HEK293T (cell line): ENCODE measurements around the gene PI4K2A.

Experiments
- CTCF ChIA-PET: fragments of 350-600 bp; formaldehyde crosslinking; extraction: SDS; loops from one replicate; lab custom pipeline; 2021; ENCODE audit warnings: antibody characterized with exemption, inconsistent platforms; lab: Yijun Ruan, JAX
- POLR2A ChIA-PET: fragments of 350-600 bp; formaldehyde crosslinking; extraction: SDS; loops from one replicate; lab custom pipeline; 2020; ENCODE audit warnings: antibody characterized with exemption, inconsistent platforms; lab: Yijun Ruan, JAX
- DNase-seq: peaks from one replicate; pipeline ENCODE4 v3.0.0; 2012; ENCODE audit warnings: mixed read lengths; ENCODE audit errors: extremely low spot score
- ARNT ChIP-seq: fragments of 450-650 bp; IDR thresholded peaks from 2 replicates; pipeline ENCODE4 v1.6.1; 2017; ENCODE audit warnings: mild to moderate bottlenecking
- BHLHE40 ChIP-seq: fragments of 450-650 bp; IDR thresholded peaks from 2 replicates; pipeline ENCODE4 v1.6.1; 2016; ENCODE audit warnings: mild to moderate bottlenecking, moderate library complexity, borderline replicate concordance
- CTBP1 ChIP-seq: fragments of 450-650 bp; IDR thresholded peaks from 2 replicates; pipeline ENCODE4 v1.6.1; 2016; ENCODE audit warnings: borderline replicate concordance
- ELF4 ChIP-seq: fragments of 450-650 bp; IDR thresholded peaks from 2 replicates; pipeline ENCODE4 v1.6.1; 2017; ENCODE audit warnings: antibody characterized with exemption
- FOXA1 ChIP-seq: fragments of 450-650 bp; IDR thresholded peaks from 2 replicates; pipeline ENCODE4 v1.6.1; 2016; ENCODE audit warnings: mild to moderate bottlenecking
- FOXK2 ChIP-seq: fragments of 450-650 bp; IDR thresholded peaks from 2 replicates; pipeline ENCODE4 v1.6.1; 2016; ENCODE audit warnings: mild to moderate bottlenecking
- FOXM1 ChIP-seq: fragments of 450-650 bp; IDR thresholded peaks from 2 replicates; pipeline ENCODE4 v1.6.1; 2017; ENCODE audit warnings: mild to moderate bottlenecking, borderline replicate concordance
- HDGF ChIP-seq: fragments of 450-650 bp; IDR thresholded peaks from 2 replicates; pipeline ENCODE4 v1.6.1; 2017; ENCODE audit warnings: antibody characterized with exemption, borderline replicate concordance
- L3MBTL2 ChIP-seq: fragments of 450-650 bp; conservative IDR thresholded peaks from 2 replicates; pipeline ENCODE4 v1.6.1; 2016; ENCODE audit warnings: mild to moderate bottlenecking
- LEF1 ChIP-seq: fragments of 450-650 bp; IDR thresholded peaks from 2 replicates; pipeline ENCODE4 v1.6.1; 2017; ENCODE audit warnings: mild to moderate bottlenecking, borderline replicate concordance
- NFRKB ChIP-seq: fragments of 450-650 bp; IDR thresholded peaks from 2 replicates; pipeline ENCODE4 v1.6.1; 2016; ENCODE audit warnings: mild to moderate bottlenecking, moderate library complexity
- PKNOX1 ChIP-seq: fragments of 450-650 bp; IDR thresholded peaks from 2 replicates; pipeline ENCODE4 v1.6.1; 2016
- SP1 ChIP-seq: fragments of 450-650 bp; IDR thresholded peaks from 2 replicates; pipeline ENCODE4 v1.6.1; 2017
- SUZ12 ChIP-seq: fragments of 450-650 bp; IDR thresholded peaks from 2 replicates; pipeline ENCODE4 v1.6.1; 2016; ENCODE audit warnings: mild to moderate bottlenecking
- TARDBP ChIP-seq: fragments of 450-650 bp; IDR thresholded peaks from 2 replicates; pipeline ENCODE4 v1.6.1; 2016
- ZNF384 ChIP-seq: fragments of 450-650 bp; IDR thresholded peaks from 2 replicates; pipeline ENCODE4 v1.6.1; 2016

The PI4K2A gene

GRCh38 chr10:97685395-97685958 lies 45.0 kb downstream of the PI4K2A start:
- TF ChIP-seq ARNT (no peak), NFRKB (no peak), BHLHE40 (no peak), FOXK2 (no peak), SP1 (no peak), FOXA1 (no peak), CTBP1 (no peak), HDGF (no peak)
- CTCF ChIA-PET = interaction anchor here (0.9 to 4.2 kb wide), 4 partner anchors 8 to 1753 kb away, joined by 3 to 37 read pairs (median 6); no protein-coding TSS in a partner anchor
- POLR2A ChIA-PET = interaction anchor here (4.5 kb wide), 1 partner anchor 28 kb away, joined by 42 read pairs; the partner anchor contains the start of gene MARVELD1
- peak; percentile 71 for DNase-seq

- no peak for DNase-seq
- CTCF ChIA-PET = interaction anchor here (0.6 to 4.2 kb wide), 10 partner anchors 9 to 1753 kb away, joined by 3 to 37 read pairs (median 3); partner anchors contain the start of gene ANKRD2
- POLR2A ChIA-PET = interaction anchor here (0.7 to 4.5 kb wide), 16 partner anchors 9 to 50 kb away, joined by 3 to 42 read pairs (median 8); partner anchors contain the start of genes MARVELD1, PI4K2A and ZFYVE27
- TF ChIP-seq L3MBTL2 (peak; percentile 38; the same call in 1 of the 2 replicates), FOXA1 (no peak)
Measured at GRCh38 chr10:97686301-97686961, 46.0 kb downstream of the PI4K2A start.

GRCh38 chr10:97686962-97687784 lies 46.7 kb downstream of the PI4K2A start, which contains the start of gene AVPI1:
Gene AVPI1, minus strand, starts transcription at chr10:97687241. Its CDS starts 7,336 bp downstream, at chr10:97679905.
- POLR2A ChIA-PET = interaction anchor here (0.7 to 4.5 kb wide), 19 partner anchors 9 to 75 kb away, joined by 3 to 42 read pairs (median 6); partner anchors contain the start of genes MARVELD1, PI4K2A and ZFYVE27
- CTCF ChIA-PET = interaction anchor here (0.6 to 4.2 kb wide), 11 partner anchors 9 to 354 kb away, joined by 3 to 37 read pairs (median 4); partner anchors contain the start of gene ANKRD2
- DNase-seq = peak; percentile 99
- TF ChIP-seq ELF4 (no peak), PKNOX1 (peak; percentile 97), FOXA1 (no peak), BHLHE40 (no peak), L3MBTL2 (peak; percentile 92), NFRKB (no peak), LEF1 (no peak), HDGF (no peak), ZNF384 (no peak), TARDBP (no peak), FOXK2 (no peak), CTBP1 (no peak), SP1 (peak; percentile 94), ARNT (no peak)

GRCh38 chr10:97687785-97688781 lies 47.6 kb downstream of the PI4K2A start:
- TF ChIP-seq CTBP1 = no peak
- TF ChIP-seq TARDBP = no peak
- TF ChIP-seq ARNT = no peak
- no peak for TF ChIP-seq SUZ12
- no peak for TF ChIP-seq FOXM1
- TF ChIP-seq PKNOX1 = no peak
- no peak for TF ChIP-seq BHLHE40
- TF ChIP-seq L3MBTL2 = no peak
- TF ChIP-seq NFRKB = no peak
- no peak for TF ChIP-seq FOXA1
- TF ChIP-seq SP1 = no peak
- TF ChIP-seq ZNF384 = no peak
- no peak for TF ChIP-seq ELF4
- no peak for TF ChIP-seq LEF1
- TF ChIP-seq FOXK2 = no peak
- TF ChIP-seq HDGF = no peak
- ChIA-PET CTCF (interaction anchor here (0.6 to 4.2 kb wide), 5 partner anchors 11 to 47 kb away, joined by 3 to 37 read pairs (median 4); no protein-coding TSS in a partner anchor), POLR2A (interaction anchor here (0.7 to 4.5 kb wide), 16 partner anchors 9 to 76 kb away, joined by 3 to 42 read pairs (median 7); partner anchors contain the start of genes MARVELD1 and ZFYVE27)

GRCh38 chr10:97689559-97690020 lies 49.1 kb downstream of the PI4K2A start:
- ChIA-PET CTCF (interaction anchor here (1.2 to 4.2 kb wide), 2 partner anchors 13 to 19 kb away, joined by 3 to 37 read pairs; no protein-coding TSS in a partner anchor), POLR2A (no interaction called here)
- TF ChIP-seq BHLHE40 (no peak), SP1 (no peak), NFRKB (no peak), ZNF384 (no peak), TARDBP (no peak), FOXA1 (no peak), CTBP1 (no peak), LEF1 (no peak), FOXM1 (no peak), FOXK2 (no peak), ARNT (no peak), ELF4 (no peak), L3MBTL2 (no peak), SUZ12 (no peak), HDGF (no peak), PKNOX1 (no peak)
- no peak for DNase-seq

More at GRCh38 chr10:97687785-97688781, 47.6 kb downstream of the PI4K2A start:
- DNase-seq = no peak
